Epithelial cell of prostate (primary cell): Measurements from ENCODE around the gene PCP4.
"Not testable (repeated sequence)": the region's sequence is repeated elsewhere in the genome, so short reads cannot be mapped to it uniquely, and the experiment has no call there.

Source experiments
- DNase-seq: peaks from one replicate; pipeline ENCODE4 v3.0.0-alpha.2; 2011; ENCODE audit warnings: low read depth, low spot score
- H3K27ac ChIP-seq: fragments of 450-650 bp; 2 replicates; pipeline ENCODE4 v1.5.1; 2017; ENCODE audit warnings: mild to moderate bottlenecking

PCP4 gene

DNA sequence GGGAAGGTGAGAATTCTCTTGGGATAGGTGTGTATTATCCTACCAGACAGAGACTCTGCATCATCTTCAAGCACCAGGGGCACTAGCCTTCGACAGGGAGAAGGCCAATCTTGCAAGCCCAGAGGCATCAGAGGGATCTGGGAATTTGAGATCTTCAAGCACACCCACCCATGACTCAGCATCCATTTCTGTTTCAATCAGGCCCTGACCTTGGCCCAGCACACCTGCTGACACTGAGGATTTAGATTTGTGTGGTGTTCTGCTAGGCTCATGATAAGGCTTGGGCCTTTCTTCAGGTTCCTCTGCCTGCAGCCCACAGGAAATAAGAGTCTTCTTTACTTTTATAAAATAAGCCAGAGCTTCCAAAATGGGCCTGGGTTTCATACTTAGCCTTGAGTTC lies 6.6 kb upstream of the PCP4 start:
- DNase-seq: no peak
- H3K27ac ChIP-seq: no peak overlapping the region

DNA sequence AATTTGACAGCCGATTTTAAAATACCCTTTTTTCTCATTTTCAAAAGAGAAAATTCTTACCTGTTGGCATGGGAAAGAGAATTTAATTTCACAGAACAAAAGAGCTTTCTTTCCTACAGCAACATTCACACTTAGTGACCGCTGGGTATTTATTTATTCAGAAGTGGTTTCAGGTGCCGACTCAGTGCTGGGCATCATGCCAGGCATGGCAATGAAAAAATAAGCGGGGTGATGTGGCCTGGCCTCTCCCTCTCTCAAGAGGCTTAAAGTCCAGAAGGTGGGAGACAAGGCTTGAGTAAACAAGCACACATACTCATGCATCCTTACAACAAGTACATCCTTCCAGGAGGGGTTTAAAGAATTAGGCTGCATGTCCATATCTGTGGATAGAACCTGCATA lies 4.1 kb upstream of the PCP4 start:
- DNase-seq: peak; percentile 12
- H3K27ac ChIP-seq: no peak overlapping the region

DNA sequence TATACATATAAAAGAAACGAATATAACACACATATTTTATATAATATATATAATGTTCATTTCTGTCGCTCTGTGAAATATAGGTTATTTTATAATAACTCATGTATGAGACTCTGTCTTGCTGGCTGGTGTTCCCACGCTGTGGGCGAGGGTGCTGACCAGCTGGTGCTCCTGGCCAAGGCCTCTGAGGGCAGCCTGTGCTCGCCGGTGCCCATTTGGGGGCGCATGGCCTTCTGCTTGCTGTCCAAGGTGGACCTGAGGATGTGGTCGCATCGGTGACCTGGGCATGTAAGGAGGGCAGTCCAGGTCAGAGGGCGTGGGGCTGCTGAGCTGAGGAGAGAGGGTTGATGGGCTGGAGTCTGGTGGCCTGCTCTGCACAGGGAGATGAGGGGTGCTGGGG lies 1.1 kb upstream of the PCP4 start:
- no peak overlapping the region for H3K27ac ChIP-seq
- DNase-seq: no peak

DNA sequence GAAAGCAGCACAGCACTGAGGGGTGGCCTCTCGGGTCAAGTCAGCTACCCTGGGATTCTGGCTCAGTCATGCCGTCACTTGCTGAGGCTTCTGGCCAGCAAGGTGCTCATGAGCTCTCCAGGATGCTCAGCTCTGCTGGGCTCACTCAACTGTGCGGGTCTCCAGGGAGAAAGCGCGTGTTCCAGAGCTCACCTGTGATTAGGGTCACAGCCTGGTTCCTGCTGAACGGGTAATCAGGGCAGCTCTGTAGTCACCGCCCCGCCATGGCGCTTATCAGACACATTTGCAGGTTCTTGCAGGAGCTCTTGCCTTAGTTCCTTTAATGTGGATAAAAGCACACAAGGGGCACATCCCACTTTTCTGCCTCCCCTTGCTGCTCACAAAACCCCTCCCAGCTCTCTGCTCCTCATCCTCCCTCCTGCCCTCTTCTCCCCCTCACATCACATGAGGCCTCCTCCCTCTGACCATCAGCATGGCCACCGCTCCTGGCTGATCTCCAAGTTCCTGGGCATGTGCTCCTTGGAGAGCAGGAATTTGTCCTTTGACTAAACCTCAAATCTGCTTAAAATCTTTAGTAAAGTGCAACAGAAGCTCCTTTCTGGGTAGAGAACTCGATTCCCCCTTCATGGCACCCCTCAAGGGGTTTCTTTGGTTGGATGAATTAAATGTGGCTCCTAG lies 2.0 kb downstream of the PCP4 start:
- H3K27ac ChIP-seq: no peak overlapping the region
- no peak for DNase-seq

DNA sequence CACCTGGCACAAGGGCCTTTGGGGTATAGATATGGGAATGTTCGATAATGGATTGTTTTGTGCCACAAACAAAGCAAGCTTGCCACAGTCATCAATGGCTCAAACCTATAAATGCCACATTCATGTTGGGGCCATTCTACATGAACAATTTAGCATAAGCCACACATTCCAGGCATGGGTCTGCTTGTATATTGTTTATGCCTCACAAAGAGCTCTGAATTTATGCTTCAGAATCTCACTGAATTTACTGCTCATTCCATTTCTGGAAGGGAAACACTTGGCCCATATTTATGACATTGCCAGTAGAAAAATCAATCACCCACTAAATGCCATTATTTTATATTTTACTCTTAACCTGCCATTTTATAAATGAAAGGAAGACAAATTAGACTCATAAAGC lies 6.4 kb downstream of the PCP4 start:
- DNase-seq: no peak
- H3K27ac ChIP-seq: no peak overlapping the region

DNA sequence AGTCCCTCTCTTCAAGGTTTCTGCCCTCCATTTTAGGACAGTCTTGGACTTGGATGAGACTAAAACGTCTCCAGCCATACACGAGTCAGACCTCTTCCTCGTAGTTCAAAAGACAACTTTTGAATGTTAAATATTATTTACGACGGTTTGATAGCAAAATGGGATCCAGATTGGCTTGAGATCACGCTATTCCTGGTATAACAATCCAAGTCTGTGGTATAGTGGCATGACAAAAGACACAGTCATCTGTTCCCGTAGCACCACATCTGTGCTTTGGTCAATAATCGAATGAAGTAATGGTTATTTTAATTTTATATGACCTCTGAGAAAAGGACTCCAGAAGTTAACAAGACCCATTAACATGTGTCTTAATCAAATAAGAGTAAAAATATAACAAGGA lies 7.0 kb downstream of the PCP4 start:
- H3K27ac ChIP-seq: no peak overlapping the region
- DNase-seq: no peak

DNA sequence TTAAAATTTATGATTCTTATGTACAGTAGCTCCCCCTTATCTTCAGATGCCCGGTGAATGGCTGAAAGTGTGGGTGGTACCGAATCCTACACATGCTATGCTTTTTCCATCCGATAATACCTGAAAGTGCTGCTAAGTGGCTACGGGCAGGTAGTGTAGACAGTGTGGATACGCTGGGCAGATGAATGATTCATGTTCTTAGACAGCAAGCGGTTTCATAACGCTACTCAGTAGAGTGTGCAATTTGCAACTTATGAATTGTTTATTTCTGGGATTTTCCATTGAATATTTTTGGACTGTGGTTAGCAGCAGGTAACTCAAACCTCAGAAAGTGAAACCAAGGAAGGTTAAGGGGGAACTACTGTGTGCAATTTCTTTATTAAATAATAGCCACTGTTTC lies 7.5 kb downstream of the PCP4 start:
- no peak for DNase-seq
- no peak overlapping the region for H3K27ac ChIP-seq

DNA sequence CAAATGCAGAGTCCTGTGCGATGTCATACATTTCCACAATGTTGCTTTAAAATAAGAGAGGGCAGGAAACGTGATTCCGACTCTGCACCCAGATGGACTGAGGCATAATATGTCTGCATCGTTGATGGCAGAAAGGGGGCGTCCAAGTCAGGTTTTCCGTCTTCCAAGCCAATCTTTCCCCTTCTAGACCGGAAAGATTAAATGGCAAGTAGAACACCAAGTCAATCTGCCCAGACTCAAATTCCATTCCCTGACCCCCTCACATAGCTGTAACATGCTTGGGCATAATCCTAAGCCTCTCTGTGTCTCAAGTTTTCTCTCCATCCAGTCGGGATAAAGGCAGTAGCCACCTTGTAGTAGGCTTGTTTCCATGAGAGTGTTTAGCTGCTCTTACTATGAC lies 14.4 kb downstream of the PCP4 start:
- DNase-seq: no peak
- H3K27ac ChIP-seq: no peak overlapping the region

DNA sequence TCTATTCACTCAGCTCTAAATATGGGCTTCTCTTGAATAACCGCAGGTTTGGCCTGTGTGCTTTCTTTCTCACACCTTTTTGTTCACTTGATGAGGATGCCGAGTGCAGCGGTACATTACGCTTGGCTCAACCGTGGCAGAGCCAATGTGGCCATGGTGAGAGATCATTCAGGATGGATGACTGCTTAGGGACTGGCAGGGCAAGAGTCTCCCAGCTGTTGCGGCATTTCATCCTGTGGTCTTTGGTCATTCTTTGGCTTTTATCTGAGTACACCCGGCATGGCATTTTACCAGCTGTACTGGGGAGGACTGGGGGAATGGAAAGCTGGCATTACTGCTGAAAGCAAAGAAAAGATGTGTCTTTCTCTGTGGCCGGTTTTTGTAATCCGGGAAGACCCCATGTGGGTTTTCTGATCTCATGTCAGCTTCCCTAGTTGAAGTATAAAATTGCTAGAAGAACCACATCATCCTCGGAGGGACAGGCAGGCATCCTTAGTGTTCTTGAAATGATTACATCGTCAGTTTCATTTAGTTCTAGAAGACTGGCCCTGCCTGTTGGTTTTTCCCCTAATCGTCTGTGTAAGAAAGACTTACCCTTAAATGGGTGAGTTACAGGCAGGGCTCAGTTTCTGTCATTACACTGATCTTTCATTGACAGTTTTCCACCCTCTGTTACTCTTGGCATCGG lies 15.1 kb downstream of the PCP4 start:
- DNase-seq: no peak

DNA sequence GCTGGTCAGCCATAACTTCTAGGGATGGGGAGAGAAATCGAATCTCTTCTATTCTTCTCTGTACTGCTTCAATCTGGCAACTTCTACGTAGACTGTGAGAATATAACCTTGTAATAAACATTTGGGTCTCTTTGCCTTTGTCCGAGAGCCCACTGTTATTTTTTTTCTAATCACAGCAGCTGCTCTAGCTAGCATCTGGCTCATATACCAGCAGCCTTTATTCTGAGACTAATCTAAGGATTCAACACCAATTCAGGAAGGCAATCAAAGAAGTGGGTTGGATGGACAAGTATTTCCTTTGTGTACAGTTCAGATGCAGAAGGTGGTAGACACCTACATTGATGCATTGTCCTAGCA lies 15.6 kb downstream of the PCP4 start:
- DNase-seq: no peak

More for the DNA sequence above, 15.1 kb downstream of the PCP4 start:
- H3K27ac ChIP-seq: no peak overlapping the region

DNA sequence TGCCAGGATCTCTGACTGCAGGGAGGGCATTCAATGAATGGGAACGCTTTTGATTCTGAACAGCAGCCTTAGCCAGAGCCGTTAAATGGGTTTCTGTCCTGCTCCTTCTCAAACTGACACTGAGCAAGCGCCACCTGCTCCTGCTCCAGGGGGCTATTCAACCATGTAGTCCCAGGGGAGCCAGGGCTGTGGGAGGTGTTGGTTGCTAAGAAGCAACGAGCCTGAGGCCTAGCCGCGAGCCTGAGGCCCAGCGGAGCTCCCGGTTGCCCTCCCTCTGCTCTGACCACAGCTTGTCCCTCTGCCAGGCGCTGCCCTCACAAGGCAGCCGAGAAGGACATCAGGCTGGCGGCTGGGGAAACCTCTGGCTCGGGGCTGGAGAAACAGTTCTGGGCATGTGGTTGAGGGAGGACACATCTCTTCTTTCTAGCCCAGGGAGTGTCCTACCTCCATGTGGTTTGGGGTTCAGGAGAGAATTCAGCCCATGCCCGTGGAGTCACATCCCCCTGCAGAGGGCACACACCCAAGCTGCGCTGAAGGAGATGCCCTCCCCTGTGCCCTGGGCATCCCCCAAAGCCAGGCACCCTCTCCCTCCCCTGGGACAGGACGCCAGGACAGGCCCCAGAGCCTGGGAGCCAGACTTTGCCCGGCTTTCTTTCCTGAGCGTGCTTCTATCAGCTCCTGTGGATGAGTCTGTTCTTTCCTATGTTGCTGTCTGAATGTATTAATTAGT lies 18.0 kb downstream of the PCP4 start:
- no peak overlapping the region for H3K27ac ChIP-seq
- no peak for DNase-seq

More for the DNA sequence above, 15.6 kb downstream of the PCP4 start:
- no peak overlapping the region for H3K27ac ChIP-seq

DNA sequence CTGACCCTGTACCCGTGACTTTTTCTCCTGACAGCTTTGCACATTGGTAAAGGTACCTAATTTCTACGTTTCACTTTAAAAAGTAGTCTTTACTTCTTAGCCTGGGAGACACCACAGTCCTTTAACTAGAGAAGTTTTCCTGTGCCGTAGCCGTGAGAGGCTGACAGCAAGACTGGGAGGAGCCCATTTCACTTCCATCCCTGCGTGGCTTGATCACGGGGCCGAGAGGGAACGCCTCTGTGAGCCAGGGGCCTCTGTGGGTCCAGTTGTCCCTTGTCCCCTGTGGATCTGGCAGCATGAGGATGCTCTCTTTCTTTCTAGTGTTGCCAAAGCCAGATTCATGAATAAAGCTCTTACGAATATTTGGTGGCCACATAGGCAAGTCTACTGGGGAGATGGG lies 21.6 kb downstream of the PCP4 start:
- no peak overlapping the region for H3K27ac ChIP-seq
- DNase-seq: no peak

DNA sequence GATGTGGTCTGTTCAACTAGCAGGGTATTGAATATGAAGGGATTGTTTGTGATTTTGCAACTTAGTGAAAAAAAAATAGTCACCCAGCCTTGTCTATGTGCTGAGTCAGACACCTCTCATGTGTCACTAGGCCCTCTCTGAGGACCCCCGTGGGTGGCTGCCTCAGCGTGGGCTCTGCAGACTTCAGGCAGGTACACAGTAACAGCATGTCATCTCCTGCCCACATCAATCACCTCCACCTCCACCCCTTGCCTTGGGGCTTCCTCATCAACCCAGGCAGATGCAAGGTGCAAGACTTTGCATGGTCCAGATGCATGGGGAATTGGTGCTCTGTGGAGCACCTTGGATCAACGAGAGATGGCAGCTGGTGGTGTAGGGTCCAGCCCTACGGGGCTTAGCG lies 23.9 kb downstream of the PCP4 start:
- no peak overlapping the region for H3K27ac ChIP-seq
- DNase-seq: no peak

DNA sequence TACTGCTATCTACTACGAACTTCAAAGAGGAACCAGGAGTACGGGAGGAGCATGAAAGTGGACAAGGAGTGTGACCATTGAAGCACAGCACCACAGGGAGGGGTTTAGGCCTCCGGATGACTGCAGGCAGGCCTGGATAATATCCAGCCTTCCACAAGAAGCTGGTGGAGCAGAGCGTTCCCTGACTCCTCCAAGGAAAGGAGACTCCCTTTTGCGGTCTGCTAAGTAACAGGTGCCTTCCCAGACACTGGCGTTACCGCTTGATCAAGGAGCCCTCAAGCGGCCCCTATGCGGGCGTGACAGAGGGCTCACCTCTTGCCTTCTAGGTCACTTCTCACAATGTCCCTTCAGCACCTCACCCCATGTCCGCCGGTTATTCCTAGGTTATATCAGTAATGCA lies 24.6 kb downstream of the PCP4 start:
- DNase-seq, H3K27ac ChIP-seq: not testable (repeated sequence)

DNA sequence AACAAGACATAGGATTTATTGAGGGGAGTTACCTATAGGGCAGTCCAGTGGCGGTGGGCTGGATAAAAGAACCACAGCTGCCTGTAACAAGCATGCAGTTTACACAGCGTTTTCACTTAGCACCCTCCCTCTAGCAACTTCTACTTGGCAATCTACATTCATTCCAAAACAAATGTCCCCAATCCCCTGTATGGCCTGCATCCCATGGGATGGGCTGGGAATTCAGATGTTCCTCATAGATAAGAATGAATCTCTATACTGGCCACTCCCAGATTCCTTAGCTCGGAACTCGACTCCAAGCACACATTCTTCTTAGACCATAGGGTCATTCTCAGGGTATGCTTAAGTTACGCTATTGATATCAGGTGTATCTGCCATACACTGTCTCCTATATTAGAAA lies 33.3 kb downstream of the PCP4 start:
- no peak overlapping the region for H3K27ac ChIP-seq
- no peak for DNase-seq

DNA sequence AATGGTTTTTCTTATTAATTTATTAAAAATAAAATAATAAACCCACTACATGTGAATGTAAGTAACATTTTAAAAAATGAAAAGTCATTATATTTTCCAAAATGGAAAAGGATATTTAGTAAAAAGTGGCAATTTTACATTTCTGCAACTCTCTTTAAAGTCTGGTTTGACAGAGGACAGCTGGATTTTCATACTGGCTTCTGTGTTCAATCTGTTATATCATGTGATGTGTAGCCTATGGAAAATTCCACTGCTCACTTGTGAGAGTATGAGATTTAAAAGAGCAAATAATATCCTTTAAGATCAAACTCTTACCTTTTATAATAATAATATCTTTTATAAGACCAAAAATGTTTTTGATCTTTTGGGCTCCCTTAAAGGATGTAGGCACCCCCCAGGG lies 33.7 kb downstream of the PCP4 start:
- no peak overlapping the region for H3K27ac ChIP-seq
- DNase-seq: no peak

DNA sequence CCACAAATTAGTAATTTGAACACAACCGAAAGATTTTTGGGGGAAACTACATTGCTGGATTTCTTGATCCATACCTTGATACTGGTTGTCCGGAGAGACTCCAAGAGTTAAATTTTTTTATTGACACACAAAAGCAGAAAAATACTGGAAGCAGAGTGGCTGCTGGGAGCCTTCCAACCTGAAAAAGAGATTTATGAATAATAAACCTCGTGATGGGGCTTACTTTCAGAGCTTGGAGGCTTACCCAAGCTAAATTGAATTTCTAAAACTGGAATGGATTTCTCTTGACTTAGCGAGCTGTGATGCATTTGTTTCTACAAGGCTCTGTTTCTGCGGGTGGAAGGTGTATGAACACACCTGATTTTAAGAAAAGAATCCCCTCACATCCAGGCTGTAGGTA lies 35.7 kb downstream of the PCP4 start:
- no peak overlapping the region for H3K27ac ChIP-seq
- DNase-seq: no peak

DNA sequence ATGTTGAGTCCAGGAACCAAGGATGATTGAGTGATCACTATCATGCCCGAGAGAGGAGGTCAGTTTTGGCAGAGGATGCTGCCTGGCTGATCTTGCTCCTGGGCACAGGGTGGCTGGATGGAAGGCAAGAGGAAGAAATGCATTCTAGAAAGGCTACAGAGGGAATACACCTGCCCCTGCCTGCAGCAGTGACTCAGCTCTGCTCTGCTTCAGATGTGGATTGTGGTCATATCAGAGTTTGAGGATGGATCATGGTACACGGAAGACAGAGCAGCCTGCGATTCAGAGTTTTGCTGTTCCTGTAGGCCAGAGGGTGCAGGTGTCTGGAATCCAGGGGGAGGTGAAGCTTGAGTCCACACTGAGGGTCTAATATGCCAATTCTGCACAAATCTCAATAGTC lies 37.2 kb downstream of the PCP4 start:
- no peak overlapping the region for H3K27ac ChIP-seq

DNA sequence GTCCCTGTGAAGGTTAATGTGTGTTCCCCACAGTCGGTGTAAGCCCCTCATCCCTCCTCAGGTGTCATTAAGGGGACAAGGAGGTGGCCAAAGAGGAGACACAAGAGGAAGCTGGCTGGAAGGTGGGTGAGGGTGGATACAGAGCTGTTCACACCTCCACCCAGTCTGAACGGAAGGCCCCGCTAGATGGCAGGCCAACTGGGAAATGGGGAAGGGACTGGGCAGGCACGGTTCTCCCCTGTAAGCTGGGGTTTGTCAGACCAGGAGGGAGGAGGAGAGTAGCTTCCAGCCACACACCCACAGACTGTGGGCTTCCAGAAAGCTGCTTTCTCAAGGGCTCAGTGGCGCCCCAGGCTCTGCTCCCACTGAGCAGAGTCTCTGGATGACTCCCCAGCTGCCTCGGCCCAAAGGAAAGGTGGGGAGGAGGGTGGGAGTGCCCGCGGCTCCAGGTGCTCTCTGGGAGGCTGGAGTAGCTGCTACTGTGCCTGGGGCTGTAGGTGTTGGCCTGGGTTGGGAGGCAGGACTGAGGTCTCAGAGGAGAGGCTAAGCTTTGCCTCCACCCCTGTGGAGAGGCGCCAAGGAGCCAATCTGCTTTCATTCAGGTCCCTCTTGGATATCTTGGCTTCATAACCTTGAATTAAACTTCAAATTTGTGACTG lies 41.2 kb downstream of the PCP4 start:
- no peak for DNase-seq

More for the DNA sequence above, 37.2 kb downstream of the PCP4 start:
- no peak for DNase-seq

DNA sequence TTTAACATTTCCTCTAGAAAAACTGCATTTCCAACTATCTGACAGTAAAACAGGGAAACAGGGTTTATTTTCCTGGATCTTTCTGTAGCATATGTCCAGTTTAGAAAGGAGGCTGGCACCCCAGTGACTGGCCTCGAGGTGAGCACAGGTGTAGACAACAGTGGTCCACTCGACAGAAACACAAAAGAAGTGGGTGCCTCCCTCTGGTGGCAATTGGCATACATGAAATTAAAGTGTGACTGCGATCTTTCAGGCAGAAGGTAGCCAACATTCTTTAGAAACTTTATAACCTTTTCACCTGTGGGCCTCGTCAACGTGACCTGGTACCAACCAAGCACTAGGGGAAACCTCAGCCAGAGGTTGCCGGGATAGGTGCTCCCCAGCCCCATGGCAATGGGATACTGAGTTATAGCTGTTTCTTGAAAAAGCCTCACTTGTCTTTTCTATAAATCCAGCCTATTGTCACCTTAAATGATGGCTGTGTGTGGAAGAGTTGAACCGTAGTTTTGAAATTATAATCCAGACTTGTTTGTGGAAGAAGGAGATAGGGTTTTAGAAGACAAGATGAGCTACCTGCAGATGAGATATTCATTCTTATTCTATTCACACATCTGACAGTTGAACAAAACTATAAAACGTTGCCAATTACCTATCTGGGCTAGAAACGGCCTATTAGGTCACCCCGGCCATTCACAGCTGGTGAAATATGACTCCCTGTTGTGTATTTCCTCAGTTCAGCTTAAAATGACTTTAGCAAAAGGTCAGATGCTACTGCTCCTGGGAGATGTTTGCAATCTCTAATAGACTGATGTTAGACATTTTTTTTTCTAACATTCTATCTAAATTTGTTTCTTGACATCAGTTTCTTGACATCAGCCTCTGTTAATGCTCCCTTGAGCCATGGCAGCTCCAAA lies 44.3 kb downstream of the PCP4 start:
- H3K27ac ChIP-seq: no peak overlapping the region
- no peak for DNase-seq

More for the DNA sequence above, 41.2 kb downstream of the PCP4 start:
- no peak overlapping the region for H3K27ac ChIP-seq
